Epithelial cell of esophagus (primary cell): ENCODE data around the gene GPC5.

Experiments
- DNase-seq: peaks from one replicate; pipeline ENCODE4 v3.0.0; 2010; ENCODE audit warnings: low read depth
- H3K4me3 ChIP-seq: 2 replicates; pipeline ENCODE4 v1.5.1; 2011; ENCODE audit warnings: mild to moderate bottlenecking, low read length, control low read depth
- TF ChIP-seq, protein P1 (sequence below): IDR thresholded peaks from 2 replicates; pipeline ENCODE4 v1.5.1; 2011; ENCODE audit warnings: low read depth, mild to moderate bottlenecking, low read length, control low read depth, inconsistent platforms; ENCODE audit not compliant: insufficient read depth; ENCODE audit errors: missing control alignments

The GPC5 gene

DNA sequence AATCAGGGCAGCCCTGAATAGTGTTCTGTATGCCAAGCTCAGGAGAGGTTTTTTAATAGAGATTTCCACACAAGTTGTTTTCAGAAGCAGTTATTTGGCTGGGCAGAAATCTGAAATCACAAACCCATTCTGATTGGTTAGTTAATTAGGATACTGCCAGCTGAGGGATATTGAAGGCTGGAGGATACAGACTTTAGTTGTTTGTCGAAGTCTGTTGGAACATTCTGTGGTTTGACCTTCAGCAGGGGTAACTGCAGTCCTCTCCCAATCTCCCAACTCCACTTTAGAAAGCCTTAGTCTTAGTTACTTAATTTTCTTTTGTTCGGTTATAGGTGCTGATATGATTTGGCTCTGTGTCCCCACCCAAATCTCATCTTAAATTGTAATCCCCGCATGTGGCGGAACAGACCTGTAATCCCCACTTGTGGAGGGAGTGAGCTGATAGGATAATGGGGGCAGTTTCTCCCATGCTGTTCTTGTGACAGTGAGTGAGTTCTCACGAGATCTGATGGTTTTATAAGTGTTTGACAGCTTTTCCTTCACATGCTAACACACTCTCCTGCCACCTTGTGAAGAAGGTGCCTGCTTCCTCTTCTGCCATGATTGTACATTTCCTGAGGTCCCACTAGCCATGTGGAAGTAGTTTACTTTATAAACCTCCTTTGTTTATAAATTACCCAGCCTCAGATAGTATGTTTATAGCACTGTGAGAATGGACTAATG is 169.2 kb downstream of the GPC5 start:
- no peak overlapping the region for H3K4me3 ChIP-seq
- no peak for DNase-seq
- TF ChIP-seq, protein P1, sequence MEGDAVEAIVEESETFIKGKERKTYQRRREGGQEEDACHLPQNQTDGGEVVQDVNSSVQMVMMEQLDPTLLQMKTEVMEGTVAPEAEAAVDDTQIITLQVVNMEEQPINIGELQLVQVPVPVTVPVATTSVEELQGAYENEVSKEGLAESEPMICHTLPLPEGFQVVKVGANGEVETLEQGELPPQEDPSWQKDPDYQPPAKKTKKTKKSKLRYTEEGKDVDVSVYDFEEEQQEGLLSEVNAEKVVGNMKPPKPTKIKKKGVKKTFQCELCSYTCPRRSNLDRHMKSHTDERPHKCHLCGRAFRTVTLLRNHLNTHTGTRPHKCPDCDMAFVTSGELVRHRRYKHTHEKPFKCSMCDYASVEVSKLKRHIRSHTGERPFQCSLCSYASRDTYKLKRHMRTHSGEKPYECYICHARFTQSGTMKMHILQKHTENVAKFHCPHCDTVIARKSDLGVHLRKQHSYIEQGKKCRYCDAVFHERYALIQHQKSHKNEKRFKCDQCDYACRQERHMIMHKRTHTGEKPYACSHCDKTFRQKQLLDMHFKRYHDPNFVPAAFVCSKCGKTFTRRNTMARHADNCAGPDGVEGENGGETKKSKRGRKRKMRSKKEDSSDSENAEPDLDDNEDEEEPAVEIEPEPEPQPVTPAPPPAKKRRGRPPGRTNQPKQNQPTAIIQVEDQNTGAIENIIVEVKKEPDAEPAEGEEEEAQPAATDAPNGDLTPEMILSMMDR, result no peak

DNA sequence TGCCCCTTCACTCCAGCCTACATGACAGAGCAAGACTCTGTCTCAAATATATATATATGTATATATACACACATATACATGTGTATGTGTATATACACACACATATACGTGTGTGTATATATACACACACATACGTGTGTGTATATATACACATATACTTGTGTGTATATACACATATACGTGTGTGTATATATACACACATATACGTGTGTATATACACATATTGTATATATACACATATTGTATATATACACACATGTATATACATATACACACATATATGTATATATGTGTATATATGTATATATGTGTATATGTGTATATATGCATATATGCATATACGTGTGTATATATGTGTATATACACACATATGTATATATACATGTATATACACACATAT is 173.3 kb downstream of the GPC5 start:
- TF ChIP-seq, protein P1, result no peak
- H3K4me3 ChIP-seq, result no peak overlapping the region
- no peak for DNase-seq

DNA sequence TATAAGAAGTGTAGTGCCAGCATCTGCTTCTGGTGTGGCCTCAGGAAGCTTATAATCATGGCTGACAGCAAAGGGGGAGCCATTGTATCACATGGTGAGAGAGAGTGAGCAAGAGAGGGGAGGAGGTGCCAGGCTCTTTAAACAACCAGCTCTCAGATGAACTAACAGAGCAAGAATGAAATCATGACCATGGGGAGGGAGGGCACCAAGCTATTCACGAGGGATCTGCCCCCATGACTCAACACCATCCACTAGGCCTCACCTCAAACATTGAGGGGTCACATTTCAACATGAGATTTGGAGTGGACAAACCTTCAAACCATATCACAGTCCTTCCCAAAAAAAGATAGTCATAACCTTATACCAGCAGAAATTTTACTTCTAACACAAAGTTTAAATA is 174.0 kb downstream of the GPC5 start:
- TF ChIP-seq, protein P1, result no peak
- no peak overlapping the region for H3K4me3 ChIP-seq
- no peak for DNase-seq

DNA sequence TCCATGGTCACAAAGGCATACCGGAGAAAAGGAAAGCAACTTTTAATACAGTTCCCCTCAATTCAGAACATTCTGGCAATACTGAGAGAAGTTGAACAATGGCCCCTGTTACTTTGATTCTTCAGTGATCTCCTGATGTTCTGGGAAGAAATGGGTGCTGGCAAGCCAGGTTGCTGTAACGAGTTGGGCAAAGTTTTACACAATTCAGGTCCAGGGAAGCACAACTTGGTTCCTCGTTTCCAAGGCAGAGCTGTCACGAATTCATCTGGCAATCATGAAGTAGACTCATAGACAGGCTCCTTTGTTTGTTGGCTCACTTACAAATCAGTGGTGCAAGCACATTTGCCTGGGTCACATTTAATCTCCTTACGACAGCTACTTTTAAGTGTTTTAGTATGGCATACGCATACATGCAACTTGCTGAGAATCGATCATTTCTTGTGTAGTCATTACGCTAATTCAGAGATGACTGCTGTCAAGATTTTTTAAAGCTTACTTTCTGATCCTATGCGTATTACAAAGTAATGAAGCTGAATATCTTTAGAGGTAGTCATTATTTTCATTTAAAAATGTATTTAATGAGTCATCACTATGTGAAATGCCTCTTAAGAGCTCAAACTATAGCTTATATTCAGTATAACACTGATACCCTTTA is 174.7 kb downstream of the GPC5 start:
- no peak overlapping the region for H3K4me3 ChIP-seq
- TF ChIP-seq, protein P1, result no peak
- peak; percentile 13 for DNase-seq

DNA sequence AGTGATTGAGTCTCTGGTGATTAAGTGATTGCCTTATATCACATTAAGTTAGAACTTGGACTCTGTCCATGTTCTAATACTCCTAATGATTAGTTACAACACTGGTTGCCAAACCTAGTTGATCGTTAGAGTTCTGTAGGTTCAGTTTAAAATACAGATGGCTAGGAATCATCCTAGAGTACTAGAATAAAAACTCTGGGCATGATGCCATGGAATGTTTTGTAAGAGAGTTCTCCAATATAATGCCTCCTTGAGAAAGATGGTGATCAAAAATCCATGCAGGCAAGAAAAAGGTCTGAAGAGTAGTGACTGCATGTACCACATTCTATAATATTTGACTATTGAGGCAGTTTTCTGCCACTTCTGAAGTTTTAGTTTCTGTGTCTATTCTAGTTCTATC is 176.3 kb downstream of the GPC5 start:
- no peak for DNase-seq
- TF ChIP-seq, protein P1, result no peak
- no peak overlapping the region for H3K4me3 ChIP-seq

DNA sequence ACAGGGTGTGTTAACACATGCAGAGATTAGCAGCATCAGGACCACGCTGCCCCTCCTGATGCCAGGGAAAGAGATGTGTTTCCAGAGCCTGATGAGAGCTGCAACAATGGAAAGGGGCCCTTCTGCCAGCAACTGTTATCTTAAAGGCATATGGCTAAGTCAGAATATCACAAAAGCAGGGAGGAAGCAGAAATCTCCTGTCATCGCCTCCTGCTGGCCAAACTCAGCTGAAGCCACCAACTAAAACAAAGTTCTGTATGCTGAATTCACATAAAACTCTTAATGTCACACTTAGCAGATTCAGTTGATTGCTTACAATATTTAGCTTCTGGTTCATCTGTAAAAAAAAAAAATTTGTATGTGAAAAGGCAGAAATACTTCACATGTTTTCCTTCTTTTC is 178.2 kb downstream of the GPC5 start:
- no peak for DNase-seq
- H3K4me3 ChIP-seq, result no peak overlapping the region
- TF ChIP-seq, protein P1, result no peak

DNA sequence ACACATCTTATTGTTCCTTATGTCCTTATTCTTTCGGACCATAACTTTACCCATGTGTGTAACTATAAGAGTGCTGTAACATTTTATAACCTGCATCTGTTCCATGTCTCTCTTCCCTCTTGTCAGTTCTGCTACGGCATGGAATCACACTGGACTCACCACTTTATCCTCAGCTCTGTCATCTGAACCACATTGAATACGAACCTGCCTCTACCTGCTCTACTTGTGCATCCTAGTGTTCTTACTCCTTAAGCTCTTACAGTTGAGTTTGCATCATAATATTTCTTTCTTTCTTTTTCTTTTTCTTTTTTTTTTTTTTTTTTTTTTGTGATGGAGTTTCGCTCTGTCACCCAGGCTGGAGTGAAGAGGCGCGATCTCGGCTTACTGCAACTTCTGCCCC is 180.9 kb downstream of the GPC5 start:
- TF ChIP-seq, protein P1, result no peak
- no peak overlapping the region for H3K4me3 ChIP-seq
- no peak for DNase-seq
